GM20000 (cell line): ENCODE data around the gene PHF12.

ENCODE experiments used
- DNase-seq: peaks from one replicate; pipeline ENCODE4 v3.0.0; 2012; ENCODE audit warnings: low spot score
- TF ChIP-seq, protein P1 (sequence below): IDR thresholded peaks from 2 replicates; pipeline ENCODE4 v1.5.1; 2012; ENCODE audit warnings: mild to moderate bottlenecking, control low read depth; ENCODE audit errors: extremely low read depth, missing control alignments

The PHF12 gene

DNA sequence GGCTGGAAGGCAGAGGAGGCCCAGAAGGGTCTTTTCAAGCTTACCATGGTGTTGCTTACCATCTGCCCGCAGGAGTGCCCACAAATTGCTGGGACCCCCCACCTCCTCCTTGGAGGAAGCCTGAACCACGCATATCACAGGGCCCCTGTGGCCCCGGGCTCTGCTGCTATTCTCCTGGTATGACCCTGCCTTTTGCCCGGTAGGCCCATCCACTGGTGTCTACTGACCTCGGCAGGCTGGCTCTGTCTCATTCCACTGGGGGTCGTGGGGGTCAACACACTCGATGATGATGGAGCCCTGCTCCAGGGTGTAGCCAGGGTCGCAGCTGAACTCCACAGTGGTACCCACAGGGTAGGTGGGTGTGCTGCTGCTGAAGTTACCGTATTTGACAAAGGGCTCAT, 8.2 kb upstream of the PHF12 start:
- TF ChIP-seq, protein P1, sequence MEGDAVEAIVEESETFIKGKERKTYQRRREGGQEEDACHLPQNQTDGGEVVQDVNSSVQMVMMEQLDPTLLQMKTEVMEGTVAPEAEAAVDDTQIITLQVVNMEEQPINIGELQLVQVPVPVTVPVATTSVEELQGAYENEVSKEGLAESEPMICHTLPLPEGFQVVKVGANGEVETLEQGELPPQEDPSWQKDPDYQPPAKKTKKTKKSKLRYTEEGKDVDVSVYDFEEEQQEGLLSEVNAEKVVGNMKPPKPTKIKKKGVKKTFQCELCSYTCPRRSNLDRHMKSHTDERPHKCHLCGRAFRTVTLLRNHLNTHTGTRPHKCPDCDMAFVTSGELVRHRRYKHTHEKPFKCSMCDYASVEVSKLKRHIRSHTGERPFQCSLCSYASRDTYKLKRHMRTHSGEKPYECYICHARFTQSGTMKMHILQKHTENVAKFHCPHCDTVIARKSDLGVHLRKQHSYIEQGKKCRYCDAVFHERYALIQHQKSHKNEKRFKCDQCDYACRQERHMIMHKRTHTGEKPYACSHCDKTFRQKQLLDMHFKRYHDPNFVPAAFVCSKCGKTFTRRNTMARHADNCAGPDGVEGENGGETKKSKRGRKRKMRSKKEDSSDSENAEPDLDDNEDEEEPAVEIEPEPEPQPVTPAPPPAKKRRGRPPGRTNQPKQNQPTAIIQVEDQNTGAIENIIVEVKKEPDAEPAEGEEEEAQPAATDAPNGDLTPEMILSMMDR, result no peak
- DNase-seq, result no peak

DNA sequence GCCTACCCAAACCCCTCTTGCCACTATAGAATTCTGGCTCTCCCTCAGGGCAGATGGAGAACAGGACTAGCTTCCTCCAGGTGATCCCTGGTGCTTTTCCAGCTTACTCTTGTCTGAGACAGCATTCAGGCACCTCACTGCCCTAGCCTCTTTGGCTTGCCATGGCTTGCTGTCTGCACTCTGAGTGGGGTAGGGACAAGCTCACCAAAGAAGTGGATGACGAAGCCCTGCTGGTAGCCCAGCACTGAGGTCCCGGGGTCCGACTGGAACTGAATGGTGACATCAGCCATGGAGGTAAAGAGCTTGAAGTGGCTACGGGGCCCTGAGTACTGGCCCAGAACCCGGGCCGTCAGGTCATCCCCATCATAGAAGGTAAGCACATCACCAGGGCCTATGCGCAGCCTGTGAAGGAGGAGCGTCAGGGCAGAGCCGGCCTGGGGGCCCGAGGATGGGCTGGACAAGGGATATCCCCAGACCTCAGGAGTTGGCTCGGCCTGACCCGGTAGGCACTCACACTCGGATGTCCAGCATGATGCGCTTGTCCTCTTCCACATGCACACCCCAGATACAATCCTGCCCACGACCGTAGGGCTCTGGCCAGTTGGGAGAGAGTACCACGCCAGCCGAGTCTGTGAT, 7.6 kb upstream of the PHF12 start:
- TF ChIP-seq, protein P1, result no peak
- no peak for DNase-seq

DNA sequence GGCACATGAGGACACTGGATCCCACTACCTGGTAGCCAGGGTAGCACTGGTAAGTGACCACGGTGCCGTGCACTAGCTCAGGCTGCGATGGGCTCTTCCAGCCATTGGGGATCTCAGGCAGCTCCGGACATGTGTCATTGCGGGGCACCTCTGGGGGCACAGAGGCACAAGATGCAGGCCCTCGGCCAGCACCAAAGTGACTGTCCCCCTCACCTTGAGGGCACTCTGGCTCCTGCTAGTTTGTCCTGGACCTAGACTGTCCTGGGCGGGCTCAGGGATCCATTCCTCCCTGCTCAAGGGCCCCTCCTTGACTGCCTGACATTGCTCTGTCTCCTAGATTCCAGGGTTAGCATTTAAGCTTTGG, 6.7 kb upstream of the PHF12 start:
- TF ChIP-seq, protein P1, result no peak
- DNase-seq, result no peak

DNA sequence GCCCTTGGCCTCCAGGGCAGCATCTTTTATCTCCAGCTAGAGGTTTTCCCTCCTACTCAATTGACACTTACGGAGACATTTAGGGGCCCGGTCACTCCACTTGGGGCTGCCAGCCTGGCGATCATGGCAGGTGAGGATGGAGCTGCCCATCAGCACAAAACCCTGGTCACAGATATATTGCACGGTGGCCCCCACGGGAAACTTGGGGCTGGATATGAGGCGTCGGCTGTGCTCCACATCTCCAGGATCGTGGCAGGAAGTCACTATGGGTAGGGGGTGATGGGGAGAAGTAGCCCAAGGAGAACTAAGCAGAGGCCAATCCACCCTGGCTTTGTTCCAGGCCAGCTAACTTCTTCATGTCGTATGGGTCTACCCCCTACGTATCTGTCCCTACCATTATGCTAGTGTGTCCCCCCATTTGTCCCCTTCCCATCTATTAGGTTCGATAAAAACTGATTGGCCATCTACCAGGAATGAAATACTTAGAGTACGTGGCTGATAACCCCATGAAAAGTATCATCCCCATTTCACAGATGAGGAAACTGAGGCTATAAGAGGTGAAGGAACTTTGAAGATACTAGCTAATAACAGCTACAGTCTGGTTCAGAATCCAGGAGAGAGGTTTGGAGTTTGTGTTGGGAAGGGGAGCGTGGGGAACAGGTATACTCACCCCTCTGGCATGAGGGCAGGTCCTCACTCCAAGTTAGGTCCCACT, 6.1 kb upstream of the PHF12 start:
- TF ChIP-seq, protein P1, result no peak
- DNase-seq, result no peak

DNA sequence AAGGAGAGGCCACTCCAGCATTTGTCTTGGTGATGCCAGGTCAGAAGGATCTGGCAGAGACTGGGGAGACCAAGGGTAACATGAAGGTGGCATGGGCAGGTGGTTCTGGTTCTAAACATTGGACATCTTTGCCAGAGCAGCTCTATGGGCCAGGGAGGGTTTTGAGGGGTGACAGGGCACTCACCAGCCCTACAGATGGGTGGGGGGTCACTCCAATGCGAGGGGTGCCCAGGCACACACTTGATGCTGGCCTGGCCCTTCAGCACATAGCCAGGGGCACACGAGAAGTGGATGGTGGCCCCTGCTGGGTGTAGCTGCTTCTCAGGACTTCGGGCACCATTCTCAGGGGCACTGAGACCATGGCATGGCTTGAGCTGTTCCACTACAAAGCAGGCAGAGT, 5.5 kb upstream of the PHF12 start:
- TF ChIP-seq, protein P1, result no peak
- no peak for DNase-seq

DNA sequence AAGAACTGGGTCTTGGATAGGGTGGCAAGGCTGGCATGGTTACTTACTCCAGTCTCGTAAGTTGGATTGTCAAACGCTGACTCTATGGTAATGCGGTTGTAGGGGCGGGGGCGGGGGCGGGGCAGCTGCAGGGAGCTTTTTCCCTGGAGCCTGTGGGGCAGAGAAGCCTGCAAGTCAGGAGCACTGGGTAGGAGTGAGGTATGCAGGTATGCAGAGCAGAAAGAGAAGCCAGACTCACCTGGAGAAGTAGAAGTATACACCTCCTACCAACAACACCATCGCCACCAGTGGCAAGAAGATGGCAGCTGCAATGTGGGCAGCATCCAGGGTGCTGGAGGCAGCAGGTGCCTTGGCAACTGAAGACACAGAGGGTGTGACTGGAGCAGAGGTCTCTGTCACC, 4.8 kb upstream of the PHF12 start:
- TF ChIP-seq, protein P1, result no peak
- no peak for DNase-seq

DNA sequence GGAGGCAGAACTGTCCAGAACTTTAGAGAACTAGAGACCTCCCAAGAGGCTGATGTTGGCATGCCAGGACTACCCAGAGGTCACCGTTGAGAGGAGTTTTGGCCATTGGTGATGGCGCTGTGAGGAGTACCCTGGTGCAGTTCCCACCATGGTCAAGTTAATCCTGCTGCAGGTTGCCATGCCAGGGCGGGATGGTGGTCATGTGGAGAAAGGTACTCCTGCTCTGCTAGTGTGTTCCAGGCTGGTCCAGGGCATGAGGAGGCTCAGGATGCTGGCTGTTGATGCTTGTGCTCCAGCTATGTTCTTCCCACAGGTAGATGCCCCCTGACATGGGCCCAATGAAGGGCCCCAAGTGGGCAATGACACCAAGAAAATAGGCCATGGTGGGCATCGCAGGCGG, 4.1 kb upstream of the PHF12 start:
- no peak for DNase-seq
- TF ChIP-seq, protein P1, result no peak
